HL-60 (cell line): ENCODE results near the gene EPN3.

ENCODE experiments used
- CTCF ChIP-seq: IDR thresholded peaks from one replicate; pipeline ENCODE4 v1.5.1; 2011; ENCODE audit warnings: low read length, control low read depth, inconsistent platforms; ENCODE audit not compliant: insufficient read depth
- GABPA ChIP-seq: IDR thresholded peaks from 2 replicates; pipeline ENCODE4 v1.6.1; 2012; ENCODE audit warnings: low read depth
- POLR2AphosphoS5 ChIP-seq: IDR thresholded peaks from 2 replicates; pipeline ENCODE4 v1.6.1; 2012; ENCODE audit warnings: low read depth
- SPI1 ChIP-seq: IDR thresholded peaks from 2 replicates; pipeline ENCODE4 v1.6.1; 2012; ENCODE audit warnings: low read depth, mild to moderate bottlenecking, borderline replicate concordance

- no peak for TF ChIP-seq CTCF
- TF ChIP-seq POLR2AphosphoS5 = no peak
- TF ChIP-seq SPI1 = no peak
- no peak for TF ChIP-seq GABPA
Observed at GRCh38 chr17:50587571-50587970, 55.0 kb downstream of the EPN3 start.
